ENCODE measurements around the gene SLC9A3.

Gene SLC9A3

GRCh38 chr5:538801-539468, 14.7 kb upstream of the SLC9A3 start:
- no peak for DNase-seq (ENCODE audit: low read depth)

- DNase-seq (ENCODE audit: low read depth), result no peak
These were observed 14.1 kb upstream of the SLC9A3 start for GRCh38 chr5:538271-538771.

GRCh38 chr5:537621-538071, 13.4 kb upstream of the SLC9A3 start:
- no peak for DNase-seq (ENCODE audit: low read depth)

GRCh38 chr5:537098-537497, 12.8 kb upstream of the SLC9A3 start:
- no peak for DNase-seq (ENCODE audit: low read depth)

GRCh38 chr5:535846-536698, 11.8 kb upstream of the SLC9A3 start:
- no peak for DNase-seq (ENCODE audit: low read depth)

GRCh38 chr5:534743-535671, 10.8 kb upstream of the SLC9A3 start:
- DNase-seq (ENCODE audit: low read depth), result no peak

- DNase-seq (ENCODE audit: low read depth), result no peak
These were observed 9.9 kb upstream of the SLC9A3 start for GRCh38 chr5:533955-534742.

- DNase-seq (ENCODE audit: low read depth), result no peak
These were observed 9.2 kb upstream of the SLC9A3 start for GRCh38 chr5:533243-533954.

GRCh38 chr5:532521-533242, 8.4 kb upstream of the SLC9A3 start:
- DNase-seq (ENCODE audit: low read depth), result no peak

GRCh38 chr5:531749-532315, 7.6 kb upstream of the SLC9A3 start:
- DNase-seq (ENCODE audit: low read depth), result no peak

GRCh38 chr5:531101-531748, 7.0 kb upstream of the SLC9A3 start:
- DNase-seq (ENCODE audit: low read depth), result no peak

GRCh38 chr5:530001-530955, 6.0 kb upstream of the SLC9A3 start:
- no peak for DNase-seq (ENCODE audit: low read depth)

GRCh38 chr5:528629-529511, 4.6 kb upstream of the SLC9A3 start:
- no peak for DNase-seq (ENCODE audit: low read depth)

- DNase-seq (ENCODE audit: low read depth), result no peak
These were observed 3.7 kb upstream of the SLC9A3 start for GRCh38 chr5:527646-528628.

GRCh38 chr5:526456-527088, 2.3 kb upstream of the SLC9A3 start:
- DNase-seq (ENCODE audit: low read depth), result no peak
